GM23338 (cell line): Measurements from ENCODE around the gene TAF1A. TPM values are rescaled to one million over a fixed set of nuclear protein-coding genes. Genes with fewer than 3 reads are reported as not detected.

Experiments
- ATAC-seq: fragments of 200-7000 bp; cut with Tn5 transposase; 3 replicates; pipeline ENCODE4 v1.9.1; 2020
- DNase-seq: peaks from one replicate; pipeline ENCODE4 v3.0.0-alpha.2; 2015; ENCODE audit warnings: low spot score
- H2AFZ ChIP-seq: fragments of 200-600 bp; sonication (generic); 2 replicates; pipeline ENCODE4 v1.8.0; 2016; ENCODE audit warnings: antibody characterized with exemption, mild to moderate bottlenecking, moderate library complexity
- H3F3A ChIP-seq: fragments of 200-600 bp; sonication (generic); replicated peaks from 2 replicates; pipeline ENCODE4 v1.8.0; 2017; ENCODE audit warnings: antibody characterized with exemption, mixed run types, low read depth
- H3K27ac ChIP-seq: fragments of 200-600 bp; sonication (generic); 2 replicates; pipeline ENCODE4 v1.6.1; 2016; ENCODE audit warnings: low read depth
- H3K27me3 ChIP-seq: fragments of 200-600 bp; sonication (generic); 2 replicates; pipeline ENCODE4 v1.8.0; 2016; ENCODE audit warnings: mild to moderate bottlenecking, mixed run types, moderate library complexity; ENCODE audit not compliant: insufficient read depth
- H3K36me3 ChIP-seq: fragments of 200-600 bp; sonication (generic); 2 replicates; pipeline ENCODE4 v1.8.0; 2016; ENCODE audit warnings: mild to moderate bottlenecking; ENCODE audit not compliant: insufficient read depth
- H3K4me1 ChIP-seq: fragments of 200-600 bp; sonication (generic); 2 replicates; pipeline ENCODE4 v1.8.0; 2016; ENCODE audit warnings: mild to moderate bottlenecking, moderate library complexity; ENCODE audit not compliant: insufficient read depth
- H3K4me2 ChIP-seq: fragments of 200-600 bp; sonication (generic); 2 replicates; pipeline ENCODE4 v1.7.1; 2017; ENCODE audit warnings: mixed run types
- H3K4me3 ChIP-seq: fragments of 200-600 bp; sonication (generic); 2 replicates; pipeline ENCODE4 v1.6.1; 2016; ENCODE audit warnings: mixed run types
- H3K79me2 ChIP-seq: fragments of 200-600 bp; sonication (generic); replicated peaks from 2 replicates; pipeline ENCODE4 v1.8.0; 2017; ENCODE audit warnings: mild to moderate bottlenecking; ENCODE audit not compliant: insufficient read depth
- H3K9me2 ChIP-seq: fragments of 200-600 bp; sonication (generic); 2 replicates; pipeline ENCODE4 v1.8.0; 2017; ENCODE audit not compliant: insufficient read depth
- H4K20me1 ChIP-seq: fragments of 200-600 bp; sonication (generic); replicated peaks from 2 replicates; pipeline ENCODE4 v1.8.0; 2017; ENCODE audit warnings: mild to moderate bottlenecking; ENCODE audit not compliant: insufficient read depth
- H3K27ac Mint-ChIP-seq: 2 replicates; pipeline ENCODE4 v1.8.0; 2020; ENCODE audit warnings: inconsistent platforms, mild to moderate bottlenecking, moderate library complexity, mixed read lengths
- H3K27me3 Mint-ChIP-seq: 3 replicates; pipeline ENCODE4 v1.8.0; 2022; ENCODE audit warnings: low read depth, mild to moderate bottlenecking, moderate library complexity, mixed read lengths, inconsistent platforms; ENCODE audit not compliant: insufficient read depth, poor library complexity
- H3K36me3 Mint-ChIP-seq: 3 replicates; pipeline ENCODE4 v1.8.0; 2021; ENCODE audit warnings: low read depth, mild to moderate bottlenecking, inconsistent platforms, moderate library complexity, mixed read lengths
- H3K4me1 Mint-ChIP-seq: 3 replicates; pipeline ENCODE4 v1.8.0; 2020; ENCODE audit warnings: mild to moderate bottlenecking, inconsistent platforms, mixed read lengths
- H3K4me3 Mint-ChIP-seq: 3 replicates; pipeline ENCODE4 v1.8.0; 2021; ENCODE audit warnings: moderate library complexity, mild to moderate bottlenecking, inconsistent platforms, mixed read lengths
- H3K9me3 Mint-ChIP-seq: 3 replicates; pipeline ENCODE4 v1.8.0; 2020; ENCODE audit warnings: moderate library complexity, mild to moderate bottlenecking, inconsistent platforms, mixed read lengths
- EZH2 ChIP-seq: fragments of 200-600 bp; sonication (generic); IDR thresholded peaks from one replicate; pipeline ENCODE4 v1.8.0; 2017; ENCODE audit warnings: antibody characterized with exemption, mild to moderate bottlenecking, low read depth; ENCODE audit not compliant: unreplicated experiment
- EZH2phosphoT487 ChIP-seq: fragments of 200-600 bp; sonication (generic); IDR thresholded peaks from one replicate; pipeline ENCODE4 v1.8.1; 2018; ENCODE audit warnings: antibody characterized with exemption; ENCODE audit not compliant: unreplicated experiment
- JUNB ChIP-seq: IDR thresholded peaks from one replicate; pipeline ENCODE4 v1.6.1; 2016; ENCODE audit warnings: antibody characterized with exemption; ENCODE audit not compliant: unreplicated experiment
- NANOG ChIP-seq: IDR thresholded peaks from 2 replicates; pipeline ENCODE4 v1.6.1; 2016; ENCODE audit warnings: antibody characterized with exemption, borderline replicate concordance
- POLR2AphosphoS5 ChIP-seq: IDR thresholded peaks from 2 replicates; pipeline ENCODE4 v1.6.1; 2016; ENCODE audit warnings: antibody characterized with exemption, low read depth
- ZNF331 ChIP-seq: fragments of 250-450 bp; sonication (Bioruptor Pico); IDR thresholded peaks from 2 replicates; pipeline ENCODE4 v1.5.0; 2020; ENCODE audit warnings: low read depth, mild to moderate bottlenecking, moderate library complexity
- polyA plus RNA-seq: library from polyadenylated mRNA; unstranded; fragments of >200 nt; fragmentation: Nextera tagmentation; extraction: Ambion mirVana; gene quantifications from 2 replicates; pipeline ENCODE4 v1.2.1, GENCODE V29; 2016
- total RNA-seq: library from RNA; depleted of rRNA; stranded (reverse); fragments of >200 nt; shearing (Covaris generic); gene quantifications from 2 replicates; pipeline ENCODE4 v1.2.3, GENCODE V29; 2014
- TF ChIP-seq, protein P1 (sequence below), 2 experiments: fragments of 200-600 bp in 1 of 2; sonication (generic) in 1 of 2; conservative IDR thresholded peaks; 2 replicates each; pipeline versions ENCODE4 v1.5.1 to v1.6.1; 2016 to 2017; ENCODE audit warnings: antibody characterized with exemption in 2 of 2, low read depth in 2 of 2, mild to moderate bottlenecking in 2 of 2, moderate library complexity in 1 of 2
- TF ChIP-seq, protein P2 (sequence below): IDR thresholded peaks from 2 replicates; pipeline ENCODE4 v1.6.1; 2016; ENCODE audit warnings: antibody characterized with exemption

TAF1A gene
- total and polyA plus RNA-seq, 2 experiments from 2014 or later = 5.5 to 13.3 TPM

DNA sequence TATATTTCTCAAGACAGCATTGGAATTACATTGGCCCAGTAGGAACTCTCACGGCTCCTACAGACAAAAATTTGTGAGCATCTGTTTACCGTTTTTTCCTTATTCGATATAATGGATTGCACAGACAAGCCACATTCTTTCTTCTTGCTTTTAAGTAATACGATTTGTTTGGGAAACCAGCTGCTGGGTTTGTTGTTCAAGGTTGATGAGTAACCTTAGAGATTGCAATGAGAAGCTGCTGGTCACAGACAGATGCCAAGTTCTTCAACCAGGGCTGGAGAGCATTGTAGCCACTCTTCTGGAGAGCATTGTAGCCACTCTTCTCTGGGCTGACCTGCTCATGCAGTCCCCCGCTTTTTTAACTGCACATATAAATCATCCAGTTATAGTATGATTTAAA lies 26.8 kb upstream of the TAF1A start:
- Histone ChIP-seq H3K9me2 (no peaks in the 10 kb centered on the region), H4K20me1 (peaks cover 10% of the 10 kb centered on the region), H3K4me1 (peaks cover 18% of the 10 kb centered on the region), H3F3A (peaks cover 6% of the 10 kb centered on the region; the same call in 1 of the 2 replicates), H3K27me3 (no peaks in the 10 kb centered on the region; the same call in 1 of the 2 replicates), H3K4me3 (peak overlapping the region; percentile 89; the same call in 1 of the 2 replicates), H2AFZ (peak overlapping the region; percentile 98), H3K79me2 (peaks cover 31% of the 10 kb centered on the region), H3K4me2 (peak overlapping the region; percentile 95), H3K36me3 (no peaks in the 10 kb centered on the region), H3K27ac (no peak overlapping the region)
- Mint-ChIP-seq H3K4me3 (peak overlapping the region; percentile 85; the same call in 2 of the 3 replicates), H3K27ac (no peak overlapping the region), H3K4me1 (peaks cover 11% of the 10 kb centered on the region), H3K36me3 (peaks cover 3% of the 10 kb centered on the region), H3K9me3 (no peaks in the 10 kb centered on the region), H3K27me3 (peaks cover 9% of the 10 kb centered on the region)
- DNase-seq (no peak), ATAC-seq (no peak)
- TF ChIP-seq ZNF331 (CRISPR knock-in tag) (no peak), POLR2AphosphoS5 (no peak)
- TF ChIP-seq, protein P1, sequence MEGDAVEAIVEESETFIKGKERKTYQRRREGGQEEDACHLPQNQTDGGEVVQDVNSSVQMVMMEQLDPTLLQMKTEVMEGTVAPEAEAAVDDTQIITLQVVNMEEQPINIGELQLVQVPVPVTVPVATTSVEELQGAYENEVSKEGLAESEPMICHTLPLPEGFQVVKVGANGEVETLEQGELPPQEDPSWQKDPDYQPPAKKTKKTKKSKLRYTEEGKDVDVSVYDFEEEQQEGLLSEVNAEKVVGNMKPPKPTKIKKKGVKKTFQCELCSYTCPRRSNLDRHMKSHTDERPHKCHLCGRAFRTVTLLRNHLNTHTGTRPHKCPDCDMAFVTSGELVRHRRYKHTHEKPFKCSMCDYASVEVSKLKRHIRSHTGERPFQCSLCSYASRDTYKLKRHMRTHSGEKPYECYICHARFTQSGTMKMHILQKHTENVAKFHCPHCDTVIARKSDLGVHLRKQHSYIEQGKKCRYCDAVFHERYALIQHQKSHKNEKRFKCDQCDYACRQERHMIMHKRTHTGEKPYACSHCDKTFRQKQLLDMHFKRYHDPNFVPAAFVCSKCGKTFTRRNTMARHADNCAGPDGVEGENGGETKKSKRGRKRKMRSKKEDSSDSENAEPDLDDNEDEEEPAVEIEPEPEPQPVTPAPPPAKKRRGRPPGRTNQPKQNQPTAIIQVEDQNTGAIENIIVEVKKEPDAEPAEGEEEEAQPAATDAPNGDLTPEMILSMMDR (conservative IDR thresholded peaks at IDR 0.05; ENCODE audit: low read depth in 2 of 2) = no peak

DNA sequence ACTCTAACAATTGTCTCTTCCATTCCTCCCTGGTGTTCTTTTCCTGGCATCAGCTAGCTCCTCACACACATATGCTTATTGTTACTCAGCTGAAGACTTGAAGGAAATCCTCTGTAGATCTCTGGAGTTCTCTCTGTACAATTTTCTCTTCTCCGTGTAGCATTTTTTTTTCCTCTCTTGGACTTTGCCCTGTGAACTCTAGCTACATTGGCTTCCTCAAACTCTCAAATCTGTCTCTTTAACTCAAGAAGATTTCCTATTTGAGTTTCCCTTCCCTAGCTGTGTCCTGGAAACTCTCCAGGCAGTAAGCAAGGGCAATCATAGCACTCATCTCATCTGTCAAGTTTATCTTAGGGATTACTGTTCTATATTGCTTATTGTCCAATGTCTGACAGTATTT lies 23.9 kb upstream of the TAF1A start:
- Histone ChIP-seq H3K36me3 (no peaks in the 10 kb centered on the region), H3F3A (no peaks in the 10 kb centered on the region), H3K27ac (no peak overlapping the region), H3K4me3 (no peak overlapping the region), H3K4me1 (peaks cover 8% of the 10 kb centered on the region), H3K4me2 (no peak overlapping the region), H3K79me2 (0 out of 2 replicates have a peak, but pooled peaks cover 2% of the 10 kb centered on the region), H3K27me3 (no peaks in the 10 kb centered on the region; the same call in 1 of the 2 replicates), H2AFZ (no peak overlapping the region), H3K9me2 (no peaks in the 10 kb centered on the region), H4K20me1 (no peaks in the 10 kb centered on the region)
- Mint-ChIP-seq H3K36me3 (peaks cover 3% of the 10 kb centered on the region; the same call in 1 of the 3 replicates), H3K27ac (no peak overlapping the region), H3K9me3 (peaks cover 12% of the 10 kb centered on the region; the same call in 2 of the 3 replicates), H3K4me1 (no peaks in the 10 kb centered on the region), H3K4me3 (no peak overlapping the region), H3K27me3 (peaks cover 7% of the 10 kb centered on the region)
- ATAC-seq (no peak), DNase-seq (no peak)
- TF ChIP-seq NANOG (no peak), EZH2phosphoT487 (no peak), EZH2 (no peak), POLR2AphosphoS5 (no peak), JUNB (no peak)
- TF ChIP-seq, protein P1 (conservative IDR thresholded peaks at IDR 0.05; ENCODE audit: low read depth in 2 of 2) = no peak
- TF ChIP-seq, protein P2, sequence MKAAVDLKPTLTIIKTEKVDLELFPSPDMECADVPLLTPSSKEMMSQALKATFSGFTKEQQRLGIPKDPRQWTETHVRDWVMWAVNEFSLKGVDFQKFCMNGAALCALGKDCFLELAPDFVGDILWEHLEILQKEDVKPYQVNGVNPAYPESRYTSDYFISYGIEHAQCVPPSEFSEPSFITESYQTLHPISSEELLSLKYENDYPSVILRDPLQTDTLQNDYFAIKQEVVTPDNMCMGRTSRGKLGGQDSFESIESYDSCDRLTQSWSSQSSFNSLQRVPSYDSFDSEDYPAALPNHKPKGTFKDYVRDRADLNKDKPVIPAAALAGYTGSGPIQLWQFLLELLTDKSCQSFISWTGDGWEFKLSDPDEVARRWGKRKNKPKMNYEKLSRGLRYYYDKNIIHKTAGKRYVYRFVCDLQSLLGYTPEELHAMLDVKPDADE = no peak
